ENCODE data around the gene ZBTB46.

ZBTB46 gene

GRCh38 chr20:63702036-63702665 lies 128.9 kb downstream of the ZBTB46 start:
- Histone ChIP-seq H3K27ac (ENCODE audit: low read depth, low read length) (no peak overlapping the region), H3K4me3 (ENCODE audit: low read depth in 1 of 5, low read length in 5 of 5) (no peak overlapping the region), H3K9me3 (ENCODE audit: control insufficient read depth in 5 of 5, low read length in 5 of 5) (no peaks in the 10 kb centered on the region), H3K27me3 (ENCODE audit: control insufficient read depth in 5 of 5, insufficient read depth in 4 of 5, low read length in 5 of 5) (peaks cover 0 to 2% (median 0%) of the 10 kb centered on the region in 5 donors), H3K9ac (ENCODE audit: low read length in 5 of 5) (no peak overlapping the region), H3K36me3 (ENCODE audit: control insufficient read depth in 5 of 5, insufficient read depth in 5 of 5, low read length in 5 of 5) (peaks cover 0 to 44% (median 32%) of the 10 kb centered on the region in 5 donors), H3K4me1 (ENCODE audit: control insufficient read depth in 5 of 5, insufficient read depth in 5 of 5, low read length in 5 of 5) (peaks cover 7 to 41% (median 31%) of the 10 kb centered on the region in 5 donors)

GRCh38 chr20:63701329-63702035 lies 129.6 kb downstream of the ZBTB46 start:
- Histone ChIP-seq H3K9me3 (ENCODE audit: control insufficient read depth in 5 of 5, low read length in 5 of 5) (no peaks in the 10 kb centered on the region), H3K27ac (ENCODE audit: low read depth, low read length) (no peak overlapping the region), H3K4me1 (ENCODE audit: control insufficient read depth in 5 of 5, insufficient read depth in 5 of 5, low read length in 5 of 5) (peaks cover 1 to 41% (median 31%) of the 10 kb centered on the region in 5 donors), H3K27me3 (ENCODE audit: control insufficient read depth in 5 of 5, insufficient read depth in 4 of 5, low read length in 5 of 5) (no peaks in the 10 kb centered on the region), H3K4me3 (ENCODE audit: low read depth in 1 of 5, low read length in 5 of 5) (no peak overlapping the region), H3K9ac (ENCODE audit: low read length in 5 of 5) (no peak overlapping the region), H3K36me3 (ENCODE audit: control insufficient read depth in 5 of 5, insufficient read depth in 5 of 5, low read length in 5 of 5) (peaks cover 0 to 49% (median 32%) of the 10 kb centered on the region in 5 donors)

DNA sequence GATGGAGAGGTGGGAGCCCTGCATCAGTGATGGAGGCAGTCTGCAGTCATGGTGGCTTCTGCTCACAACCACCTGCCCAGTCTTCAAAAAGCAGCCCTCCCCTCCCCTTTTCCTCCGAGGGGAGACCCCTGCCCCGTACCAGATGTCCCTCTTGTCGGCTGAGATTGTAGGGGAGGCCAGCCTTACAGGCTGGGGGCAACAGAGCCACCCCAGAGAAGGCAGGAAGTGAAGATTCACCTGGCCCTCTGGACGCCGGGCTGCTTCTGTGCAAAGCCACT lies 130.1 kb downstream of the ZBTB46 start:
- Histone ChIP-seq H3K9ac (ENCODE audit: low read length in 5 of 5) (no peak overlapping the region), H3K4me3 (ENCODE audit: low read depth in 1 of 5, low read length in 5 of 5) (no peak overlapping the region), H3K27ac (ENCODE audit: low read depth, low read length) (no peak overlapping the region), H3K36me3 (ENCODE audit: control insufficient read depth in 5 of 5, insufficient read depth in 5 of 5, low read length in 5 of 5) (peaks cover 0 to 45% (median 27%) of the 10 kb centered on the region in 5 donors), H3K4me1 (ENCODE audit: control insufficient read depth in 5 of 5, insufficient read depth in 5 of 5, low read length in 5 of 5) (peaks cover 0 to 41% (median 32%) of the 10 kb centered on the region in 5 donors), H3K27me3 (ENCODE audit: control insufficient read depth in 5 of 5, insufficient read depth in 4 of 5, low read length in 5 of 5) (no peaks in the 10 kb centered on the region), H3K9me3 (ENCODE audit: control insufficient read depth in 5 of 5, low read length in 5 of 5) (no peaks in the 10 kb centered on the region)

- Histone ChIP-seq H3K4me1 (ENCODE audit: control insufficient read depth in 5 of 5, insufficient read depth in 5 of 5, low read length in 5 of 5) (peaks cover 0 to 46% (median 38%) of the 10 kb centered on the region in 5 donors), H3K4me3 (ENCODE audit: low read depth in 1 of 5, low read length in 5 of 5) (no peak overlapping the region), H3K9ac (ENCODE audit: low read length in 5 of 5) (peak overlapping the region in 1 of 5 donors; percentile 42), H3K27me3 (ENCODE audit: control insufficient read depth in 5 of 5, insufficient read depth in 4 of 5, low read length in 5 of 5) (no peaks in the 10 kb centered on the region), H3K9me3 (ENCODE audit: control insufficient read depth in 5 of 5, low read length in 5 of 5) (no peaks in the 10 kb centered on the region), H3K27ac (ENCODE audit: low read depth, low read length) (peak overlapping the region; percentile 57), H3K36me3 (ENCODE audit: control insufficient read depth in 5 of 5, insufficient read depth in 5 of 5, low read length in 5 of 5) (peaks cover 0 to 41% (median 21%) of the 10 kb centered on the region in 5 donors)
These were observed 130.6 kb downstream of the ZBTB46 start for GRCh38 chr20:63700199-63701050.

- peaks cover 0 to 51% (median 43%) of the 10 kb centered on the region in 5 donors for H3K4me1 ChIP-seq (ENCODE audit: control insufficient read depth in 5 of 5, insufficient read depth in 5 of 5, low read length in 5 of 5)
- H3K27ac ChIP-seq (ENCODE audit: low read depth, low read length): peak overlapping the region; percentile 57
- H3K9ac ChIP-seq (ENCODE audit: low read length in 5 of 5): peak overlapping the region in 1 of 5 donors; percentile 68
- H3K36me3 ChIP-seq (ENCODE audit: control insufficient read depth in 5 of 5, insufficient read depth in 5 of 5, low read length in 5 of 5): peaks cover 0 to 40% (median 13%) of the 10 kb centered on the region in 5 donors
- H3K9me3 ChIP-seq (ENCODE audit: control insufficient read depth in 5 of 5, low read length in 5 of 5): no peaks in the 10 kb centered on the region
- H3K4me3 ChIP-seq (ENCODE audit: low read depth in 1 of 5, low read length in 5 of 5): no peak overlapping the region
- no peaks in the 10 kb centered on the region for H3K27me3 ChIP-seq (ENCODE audit: control insufficient read depth in 5 of 5, insufficient read depth in 4 of 5, low read length in 5 of 5)
These were observed 131.4 kb downstream of the ZBTB46 start for GRCh38 chr20:63699466-63700198.

- H3K9me3 ChIP-seq (ENCODE audit: control insufficient read depth in 5 of 5, low read length in 5 of 5): no peaks in the 10 kb centered on the region
- H3K36me3 ChIP-seq (ENCODE audit: control insufficient read depth in 5 of 5, insufficient read depth in 5 of 5, low read length in 5 of 5): peaks cover 0 to 40% (median 9%) of the 10 kb centered on the region in 5 donors
- H3K4me3 ChIP-seq (ENCODE audit: low read depth in 1 of 5, low read length in 5 of 5): no peak overlapping the region
- peak overlapping the region; percentile 62 for H3K27ac ChIP-seq (ENCODE audit: low read depth, low read length)
- no peaks in the 10 kb centered on the region for H3K27me3 ChIP-seq (ENCODE audit: control insufficient read depth in 5 of 5, insufficient read depth in 4 of 5, low read length in 5 of 5)
- H3K9ac ChIP-seq (ENCODE audit: low read length in 5 of 5): peak overlapping the region in 2 of 5 donors; percentile 34 to 68
- H3K4me1 ChIP-seq (ENCODE audit: control insufficient read depth in 5 of 5, insufficient read depth in 5 of 5, low read length in 5 of 5): peaks cover 0 to 51% (median 43%) of the 10 kb centered on the region in 5 donors
These were observed 132.2 kb downstream of the ZBTB46 start for GRCh38 chr20:63698739-63699465.

- H3K9me3 ChIP-seq (ENCODE audit: control insufficient read depth in 5 of 5, low read length in 5 of 5): no peaks in the 10 kb centered on the region
- H3K4me1 ChIP-seq (ENCODE audit: control insufficient read depth in 5 of 5, insufficient read depth in 5 of 5, low read length in 5 of 5): peaks cover 0 to 51% (median 43%) of the 10 kb centered on the region in 5 donors
- H3K9ac ChIP-seq (ENCODE audit: low read length in 5 of 5): peak overlapping the region in 1 of 5 donors; percentile 34
- peak overlapping the region; percentile 62 for H3K27ac ChIP-seq (ENCODE audit: low read depth, low read length)
- H3K4me3 ChIP-seq (ENCODE audit: low read depth in 1 of 5, low read length in 5 of 5): no peak overlapping the region
- H3K27me3 ChIP-seq (ENCODE audit: control insufficient read depth in 5 of 5, insufficient read depth in 4 of 5, low read length in 5 of 5): no peaks in the 10 kb centered on the region
- peaks cover 0 to 37% (median 8%) of the 10 kb centered on the region in 5 donors for H3K36me3 ChIP-seq (ENCODE audit: control insufficient read depth in 5 of 5, insufficient read depth in 5 of 5, low read length in 5 of 5)
These were observed 133.1 kb downstream of the ZBTB46 start for GRCh38 chr20:63697868-63698545.

GRCh38 chr20:63697357-63697867 lies 133.7 kb downstream of the ZBTB46 start:
- no peak overlapping the region for H3K27ac ChIP-seq (ENCODE audit: low read depth, low read length)
- H3K9me3 ChIP-seq (ENCODE audit: control insufficient read depth in 5 of 5, low read length in 5 of 5): no peaks in the 10 kb centered on the region
- H3K36me3 ChIP-seq (ENCODE audit: control insufficient read depth in 5 of 5, insufficient read depth in 5 of 5, low read length in 5 of 5): peaks cover 0 to 37% (median 8%) of the 10 kb centered on the region in 5 donors
- peaks cover 0 to 55% (median 43%) of the 10 kb centered on the region in 5 donors for H3K4me1 ChIP-seq (ENCODE audit: control insufficient read depth in 5 of 5, insufficient read depth in 5 of 5, low read length in 5 of 5)
- H3K27me3 ChIP-seq (ENCODE audit: control insufficient read depth in 5 of 5, insufficient read depth in 4 of 5, low read length in 5 of 5): no peaks in the 10 kb centered on the region
- no peak overlapping the region for H3K4me3 ChIP-seq (ENCODE audit: low read depth in 1 of 5, low read length in 5 of 5)
- peak overlapping the region in 1 of 5 donors; percentile 3 for H3K9ac ChIP-seq (ENCODE audit: low read length in 5 of 5)

All from subcutaneous abdominal adipose tissue (tissue), 5 donors.